ENCODE results near the gene TLE4.

TLE4 gene

DNA sequence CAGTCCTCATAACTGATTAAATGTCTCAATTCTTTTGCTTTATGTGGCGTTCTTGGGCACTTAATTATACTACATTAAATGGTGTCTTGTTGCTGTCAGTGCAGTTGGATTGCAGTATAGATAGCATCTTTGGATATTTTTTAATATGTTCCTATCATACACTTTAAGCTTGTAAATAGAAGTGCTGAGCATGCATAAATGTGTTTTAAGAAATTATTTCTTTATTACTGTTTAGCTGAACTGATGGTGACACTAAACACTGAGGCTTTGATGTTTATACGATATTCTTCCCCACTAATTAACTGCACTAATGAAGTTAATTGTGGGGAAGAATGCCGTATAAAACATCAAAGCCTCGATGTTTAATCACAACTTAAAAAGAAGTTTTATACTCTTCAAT, 116.6 kb downstream of the TLE4 start:
- DNase-seq (ENCODE audit: extremely low read depth, low read depth), result no peak
- TF ChIP-seq CTCF (IDR thresholded peaks at IDR 0.05; ENCODE audit: low read depth, low read length, missing control alignments), result no peak
- no peak overlapping the region for H3K4me3 ChIP-seq (replicated peaks; ENCODE audit: low read depth, low read length)

GRCh38 chr9:79689576-79689975, 117.8 kb downstream of the TLE4 start:
- no peak overlapping the region for H3K4me3 ChIP-seq (replicated peaks; ENCODE audit: low read depth, low read length)
- no peak for TF ChIP-seq CTCF (IDR thresholded peaks at IDR 0.05; ENCODE audit: low read depth, low read length, missing control alignments)
- no peak for DNase-seq (ENCODE audit: extremely low read depth, low read depth)

DNA sequence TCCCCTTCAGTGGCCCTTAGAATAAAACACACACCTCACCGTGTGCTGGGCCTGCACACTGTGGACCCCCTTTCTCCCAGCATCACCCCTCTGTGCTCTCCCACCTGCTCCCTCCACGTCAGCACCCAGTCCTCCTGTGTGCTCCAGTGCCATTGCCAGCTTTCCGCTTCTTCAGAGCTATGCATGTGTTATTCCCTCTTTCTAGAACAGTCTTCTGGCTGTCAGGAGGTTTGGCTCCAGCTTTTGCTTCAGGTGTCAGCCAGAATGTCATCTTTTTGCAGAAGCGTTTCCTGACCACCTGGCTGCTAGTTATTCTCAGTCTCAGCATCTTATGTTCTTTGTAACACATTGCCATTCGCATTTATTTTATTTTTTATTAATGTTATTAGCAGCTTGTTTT, 119.7 kb downstream of the TLE4 start:
- no peak for TF ChIP-seq CTCF (IDR thresholded peaks at IDR 0.05; ENCODE audit: low read depth, low read length, missing control alignments)
- DNase-seq (ENCODE audit: extremely low read depth, low read depth), result no peak

GRCh38 chr9:79692857-79693571, 121.2 kb downstream of the TLE4 start:
- no peak overlapping the region for H3K4me3 ChIP-seq (replicated peaks; ENCODE audit: low read depth, low read length)
- TF ChIP-seq CTCF (IDR thresholded peaks at IDR 0.05; ENCODE audit: low read depth, low read length, missing control alignments), result no peak
- no peak for DNase-seq (ENCODE audit: extremely low read depth, low read depth)

More for the DNA sequence above, 119.7 kb downstream of the TLE4 start:
- no peak overlapping the region for H3K4me3 ChIP-seq (replicated peaks; ENCODE audit: low read depth, low read length)

DNA sequence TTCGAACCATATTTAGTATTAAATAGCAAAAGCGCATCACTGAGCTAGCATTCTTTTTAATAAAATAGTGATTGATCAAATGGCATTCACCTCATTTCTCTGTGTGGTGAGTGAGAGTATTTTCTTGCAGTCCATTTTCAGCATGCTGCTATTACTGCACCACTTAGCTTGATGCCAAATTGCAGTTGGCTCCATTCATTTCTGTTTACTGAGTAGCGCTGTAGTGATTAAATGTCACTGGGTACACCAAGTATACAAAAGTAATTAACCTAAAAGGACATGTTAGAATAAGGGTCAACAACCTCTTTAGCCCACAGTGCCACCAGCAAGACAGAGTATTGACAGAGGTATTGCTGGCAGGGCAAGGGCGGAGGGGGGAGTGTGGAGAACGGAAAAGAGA, 122.0 kb downstream of the TLE4 start:
- no peak for TF ChIP-seq CTCF (IDR thresholded peaks at IDR 0.05; ENCODE audit: low read depth, low read length, missing control alignments)
- no peak for DNase-seq (ENCODE audit: extremely low read depth, low read depth)
- no peak overlapping the region for H3K4me3 ChIP-seq (replicated peaks; ENCODE audit: low read depth, low read length)

GRCh38 chr9:79694208-79694607, 122.4 kb downstream of the TLE4 start:
- no peak for DNase-seq (ENCODE audit: extremely low read depth, low read depth)
- H3K4me3 ChIP-seq (replicated peaks; ENCODE audit: low read depth, low read length), result no peak overlapping the region
- no peak for TF ChIP-seq CTCF (IDR thresholded peaks at IDR 0.05; ENCODE audit: low read depth, low read length, missing control alignments)

All from HFF-Myc (cell line).